ENCODE results near the gene CATSPER3.

CATSPER3 gene

GRCh38 chr5:135059000-135059923 is 91.6 kb downstream of the CATSPER3 start:
- no peaks in the 10 kb centered on the region for H3K36me3 ChIP-seq (ENCODE audit: control insufficient read depth in 5 of 5, insufficient read depth in 5 of 5, low read length in 5 of 5)
- H3K9me3 ChIP-seq (ENCODE audit: control insufficient read depth in 5 of 5, low read length in 5 of 5): no peaks in the 10 kb centered on the region
- no peak overlapping the region for H3K9ac ChIP-seq (ENCODE audit: low read length in 5 of 5)
- no peak overlapping the region for H3K4me3 ChIP-seq (ENCODE audit: low read depth in 1 of 5, low read length in 5 of 5)
- no peak overlapping the region for H3K27ac ChIP-seq (ENCODE audit: low read depth, low read length)
- peaks cover 8 to 21% (median 17%) of the 10 kb centered on the region in 5 donors for H3K27me3 ChIP-seq (ENCODE audit: control insufficient read depth in 5 of 5, insufficient read depth in 4 of 5, low read length in 5 of 5)
- peaks cover 0 to 4% (median 0%) of the 10 kb centered on the region in 5 donors for H3K4me1 ChIP-seq (ENCODE audit: control insufficient read depth in 5 of 5, insufficient read depth in 5 of 5, low read length in 5 of 5)

GRCh38 chr5:135060021-135060420 is 92.3 kb downstream of the CATSPER3 start:
- Histone ChIP-seq H3K4me1 (ENCODE audit: control insufficient read depth in 5 of 5, insufficient read depth in 5 of 5, low read length in 5 of 5) (peaks cover 0 to 4% (median 0%) of the 10 kb centered on the region in 5 donors), H3K36me3 (ENCODE audit: control insufficient read depth in 5 of 5, insufficient read depth in 5 of 5, low read length in 5 of 5) (no peaks in the 10 kb centered on the region), H3K4me3 (ENCODE audit: low read depth in 1 of 5, low read length in 5 of 5) (no peak overlapping the region), H3K27me3 (ENCODE audit: control insufficient read depth in 5 of 5, insufficient read depth in 4 of 5, low read length in 5 of 5) (peaks cover 12 to 27% (median 21%) of the 10 kb centered on the region in 5 donors), H3K9ac (ENCODE audit: low read length in 5 of 5) (no peak overlapping the region), H3K27ac (ENCODE audit: low read depth, low read length) (no peak overlapping the region), H3K9me3 (ENCODE audit: control insufficient read depth in 5 of 5, low read length in 5 of 5) (no peaks in the 10 kb centered on the region)

- no peak overlapping the region for H3K9ac ChIP-seq (ENCODE audit: low read length in 5 of 5)
- H3K4me1 ChIP-seq (ENCODE audit: control insufficient read depth in 5 of 5, insufficient read depth in 5 of 5, low read length in 5 of 5): peaks cover 0 to 4% (median 0%) of the 10 kb centered on the region in 5 donors
- H3K27me3 ChIP-seq (ENCODE audit: control insufficient read depth in 5 of 5, insufficient read depth in 4 of 5, low read length in 5 of 5): peaks cover 12 to 30% (median 21%) of the 10 kb centered on the region in 5 donors
- no peaks in the 10 kb centered on the region for H3K9me3 ChIP-seq (ENCODE audit: control insufficient read depth in 5 of 5, low read length in 5 of 5)
- no peaks in the 10 kb centered on the region for H3K36me3 ChIP-seq (ENCODE audit: control insufficient read depth in 5 of 5, insufficient read depth in 5 of 5, low read length in 5 of 5)
- no peak overlapping the region for H3K27ac ChIP-seq (ENCODE audit: low read depth, low read length)
- no peak overlapping the region for H3K4me3 ChIP-seq (ENCODE audit: low read depth in 1 of 5, low read length in 5 of 5)
These were observed 93.3 kb downstream of the CATSPER3 start for GRCh38 chr5:135061001-135061400.

Measured in subcutaneous abdominal adipose tissue (tissue), 5 donors.